ENCODE measurements around the gene LRFN5. TPM values are rescaled to one million over a fixed set of nuclear protein-coding genes. Genes with fewer than 3 reads are reported as not detected.
"Not testable (repeated sequence)": the region's sequence is repeated elsewhere in the genome, so short reads cannot be mapped to it uniquely, and the experiment has no call there.

LRFN5 gene
- total and polyA plus RNA-seq, 2 experiments from 2014 or later, result 1.8 to 8.8 TPM

DNA sequence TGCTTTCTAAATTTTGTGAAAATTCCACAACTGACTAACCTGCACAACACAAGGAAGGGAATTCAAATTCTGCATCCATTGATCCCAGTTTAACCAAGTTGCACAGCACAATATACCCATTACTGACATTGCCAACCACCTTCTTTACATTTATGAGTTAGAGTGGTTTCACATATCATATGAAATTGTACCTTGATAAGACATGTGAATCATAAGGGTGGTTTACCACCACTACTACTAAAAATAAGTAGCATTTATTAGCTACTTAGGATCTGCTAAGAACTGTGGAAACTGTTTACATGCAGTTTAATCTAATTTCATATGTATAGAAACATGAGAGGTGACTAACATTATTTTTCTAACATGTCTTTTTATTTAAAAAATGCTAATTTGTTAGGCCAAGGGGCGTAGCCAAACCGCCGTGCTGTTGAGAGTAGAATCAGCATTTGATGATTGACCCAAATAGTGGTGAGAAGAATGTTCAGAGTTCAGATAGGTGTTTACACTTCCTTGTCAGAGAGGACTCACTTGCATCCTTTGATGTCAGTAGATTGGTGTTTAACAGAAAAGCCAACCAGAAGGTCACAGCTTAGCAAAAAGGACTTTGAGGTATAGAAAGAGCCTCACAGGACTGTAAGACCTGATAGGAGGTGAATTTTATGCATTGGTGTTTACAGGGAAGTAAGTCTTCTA lies 56.2 kb downstream of the LRFN5 start:
- no peaks in the 10 kb centered on the region for H3K9me3 ChIP-seq (ENCODE audit: low read depth)
- TF ChIP-seq, protein P1, sequence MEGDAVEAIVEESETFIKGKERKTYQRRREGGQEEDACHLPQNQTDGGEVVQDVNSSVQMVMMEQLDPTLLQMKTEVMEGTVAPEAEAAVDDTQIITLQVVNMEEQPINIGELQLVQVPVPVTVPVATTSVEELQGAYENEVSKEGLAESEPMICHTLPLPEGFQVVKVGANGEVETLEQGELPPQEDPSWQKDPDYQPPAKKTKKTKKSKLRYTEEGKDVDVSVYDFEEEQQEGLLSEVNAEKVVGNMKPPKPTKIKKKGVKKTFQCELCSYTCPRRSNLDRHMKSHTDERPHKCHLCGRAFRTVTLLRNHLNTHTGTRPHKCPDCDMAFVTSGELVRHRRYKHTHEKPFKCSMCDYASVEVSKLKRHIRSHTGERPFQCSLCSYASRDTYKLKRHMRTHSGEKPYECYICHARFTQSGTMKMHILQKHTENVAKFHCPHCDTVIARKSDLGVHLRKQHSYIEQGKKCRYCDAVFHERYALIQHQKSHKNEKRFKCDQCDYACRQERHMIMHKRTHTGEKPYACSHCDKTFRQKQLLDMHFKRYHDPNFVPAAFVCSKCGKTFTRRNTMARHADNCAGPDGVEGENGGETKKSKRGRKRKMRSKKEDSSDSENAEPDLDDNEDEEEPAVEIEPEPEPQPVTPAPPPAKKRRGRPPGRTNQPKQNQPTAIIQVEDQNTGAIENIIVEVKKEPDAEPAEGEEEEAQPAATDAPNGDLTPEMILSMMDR (IDR thresholded peaks at IDR 0.05; ENCODE audit: poor library complexity), result no peak
- no peak for TF ChIP-seq EZH2 (IDR thresholded peaks at IDR 0.05; ENCODE audit: borderline replicate concordance)
- no peak overlapping the region for H2AFZ ChIP-seq
- H3K9me2 ChIP-seq (replicated peaks; ENCODE audit: insufficient read depth), result no peaks in the 10 kb centered on the region
- DNase-seq (ENCODE audit: low spot score), result no peak
- H4K20me1 ChIP-seq (ENCODE audit: insufficient read depth, poor library complexity, severe bottlenecking), result no peaks in the 10 kb centered on the region
- no peaks in the 10 kb centered on the region for H3K27me3 ChIP-seq
- 55% methylated on average over 3 of the region's 3 CpGs for WGBS (ENCODE audit: low lambda C conversion rate, missing lambda C conversion rate)
- H3K4me1 ChIP-seq (ENCODE audit: insufficient read depth), result peaks cover 5% of the 10 kb centered on the region
- H3K4me2 ChIP-seq, result no peak overlapping the region
- no peaks in the 10 kb centered on the region for H3K79me2 ChIP-seq
- H3K4me3 ChIP-seq, result no peak overlapping the region
- no peaks in the 10 kb centered on the region for H3K36me3 ChIP-seq (replicated peaks; ENCODE audit: insufficient read depth, low read depth)
- no peak overlapping the region for H3K27ac ChIP-seq

DNA sequence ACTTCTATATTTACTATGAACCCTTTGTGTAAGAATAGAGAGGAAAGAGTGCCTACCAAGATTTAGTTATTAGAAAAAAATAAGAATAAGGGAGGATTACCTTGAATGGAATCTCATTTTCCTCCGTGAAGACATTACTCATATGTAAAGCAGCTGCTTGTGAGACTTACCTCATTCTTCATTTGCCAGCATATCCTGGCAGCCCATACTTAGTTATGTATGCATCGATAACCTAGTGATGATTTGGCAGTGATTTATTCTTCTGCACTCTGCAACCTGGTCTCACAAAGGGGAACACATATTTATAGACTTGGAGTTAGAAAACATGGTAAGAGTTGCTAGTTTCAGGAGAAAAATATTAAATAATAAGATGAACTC lies 56.8 kb downstream of the LRFN5 start:
- WGBS (ENCODE audit: low lambda C conversion rate, missing lambda C conversion rate), result 78% methylated on average over 2 of the region's 2 CpGs
- Histone ChIP-seq H4K20me1 (ENCODE audit: insufficient read depth, poor library complexity, severe bottlenecking) (no peaks in the 10 kb centered on the region), H3K36me3 (replicated peaks; ENCODE audit: insufficient read depth, low read depth) (no peaks in the 10 kb centered on the region), H3K4me3 (no peak overlapping the region), H3K79me2 (no peaks in the 10 kb centered on the region), H3K4me1 (ENCODE audit: insufficient read depth) (peaks cover 5% of the 10 kb centered on the region), H3K27ac (no peak overlapping the region), H2AFZ (no peak overlapping the region), H3K27me3 (no peaks in the 10 kb centered on the region), H3K9me3 (ENCODE audit: low read depth) (no peaks in the 10 kb centered on the region), H3K9me2 (replicated peaks; ENCODE audit: insufficient read depth) (no peaks in the 10 kb centered on the region), H3K4me2 (no peak overlapping the region)
- TF ChIP-seq EZH2 (IDR thresholded peaks at IDR 0.05; ENCODE audit: borderline replicate concordance) (no peak), EZH2phosphoT487 (IDR thresholded peaks at IDR 0.05; ENCODE audit: low read depth, severe bottlenecking, unreplicated experiment) (no peak)
- no peak for DNase-seq (ENCODE audit: low spot score)

DNA sequence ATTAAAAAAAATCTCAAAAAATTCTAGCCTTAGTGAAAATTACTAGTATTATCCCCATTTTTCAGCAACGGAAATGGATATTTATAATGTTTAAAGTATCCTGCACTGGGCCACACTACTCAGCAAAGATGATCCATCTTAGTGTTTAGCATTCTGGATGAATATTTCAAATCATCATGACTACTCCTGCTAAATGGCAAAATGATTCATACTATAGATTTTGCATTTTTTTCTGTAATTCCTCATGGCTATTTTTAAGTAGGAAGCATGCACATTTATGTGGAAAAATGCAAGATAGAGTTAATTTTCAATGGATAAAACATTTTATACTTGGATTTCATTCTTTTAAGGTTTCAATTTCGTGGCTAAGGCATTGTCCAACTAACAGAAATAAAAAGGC lies 59.6 kb downstream of the LRFN5 start:
- 73% methylated on average over 2 of the region's 2 CpGs for WGBS (ENCODE audit: low lambda C conversion rate, missing lambda C conversion rate)
- no peaks in the 10 kb centered on the region for H3K27me3 ChIP-seq
- no peak overlapping the region for H3K4me2 ChIP-seq
- no peaks in the 10 kb centered on the region for H3K9me3 ChIP-seq (ENCODE audit: low read depth)
- no peaks in the 10 kb centered on the region for H3K79me2 ChIP-seq
- H3K4me3 ChIP-seq, result no peak overlapping the region
- H3K36me3 ChIP-seq (replicated peaks; ENCODE audit: insufficient read depth, low read depth), result no peaks in the 10 kb centered on the region
- H3K4me1 ChIP-seq (ENCODE audit: insufficient read depth), result peaks cover 5% of the 10 kb centered on the region
- no peak overlapping the region for H2AFZ ChIP-seq
- no peak overlapping the region for H3K27ac ChIP-seq
- no peaks in the 10 kb centered on the region for H4K20me1 ChIP-seq (ENCODE audit: insufficient read depth, poor library complexity, severe bottlenecking)
- no peak for DNase-seq (ENCODE audit: low spot score)
- H3K9me2 ChIP-seq (replicated peaks; ENCODE audit: insufficient read depth), result no peaks in the 10 kb centered on the region
- TF ChIP-seq, protein P1 (IDR thresholded peaks at IDR 0.05; ENCODE audit: poor library complexity), result no peak
- TF ChIP-seq EZH2 (IDR thresholded peaks at IDR 0.05; ENCODE audit: borderline replicate concordance), result no peak
- no peak for TF ChIP-seq EZH2phosphoT487 (IDR thresholded peaks at IDR 0.05; ENCODE audit: low read depth, severe bottlenecking, unreplicated experiment)

DNA sequence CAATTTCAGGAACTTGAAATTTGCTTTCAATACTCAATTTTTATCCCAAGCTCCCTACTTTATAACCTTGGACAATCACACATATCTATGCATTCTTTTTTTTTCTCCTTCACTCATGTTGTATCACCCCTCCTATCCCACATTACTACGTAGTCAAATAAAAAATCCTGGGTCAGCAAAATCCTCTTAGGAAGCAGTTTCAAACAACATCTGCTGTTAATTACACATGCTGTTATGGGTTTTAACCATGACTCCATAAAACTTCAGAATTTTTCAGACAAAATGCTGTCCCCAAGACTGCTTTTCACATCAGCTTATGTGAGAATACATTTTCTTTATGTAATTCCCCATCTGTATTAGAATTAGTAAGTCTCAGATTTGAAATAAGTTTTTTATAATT lies 61.7 kb downstream of the LRFN5 start:
- Histone ChIP-seq H3K4me1 (ENCODE audit: insufficient read depth) (no peaks in the 10 kb centered on the region), H3K4me3 (no peak overlapping the region), H3K4me2 (no peak overlapping the region), H3K79me2 (no peaks in the 10 kb centered on the region), H3K36me3 (replicated peaks; ENCODE audit: insufficient read depth, low read depth) (no peaks in the 10 kb centered on the region), H3K27me3 (no peaks in the 10 kb centered on the region), H3K27ac (no peak overlapping the region), H4K20me1 (ENCODE audit: insufficient read depth, poor library complexity, severe bottlenecking) (no peaks in the 10 kb centered on the region), H3K9me3 (ENCODE audit: low read depth) (no peaks in the 10 kb centered on the region), H2AFZ (no peak overlapping the region), H3K9me2 (replicated peaks; ENCODE audit: insufficient read depth) (no peaks in the 10 kb centered on the region)
- DNase-seq (ENCODE audit: low spot score), result no peak
- no peak for TF ChIP-seq EZH2phosphoT487 (IDR thresholded peaks at IDR 0.05; ENCODE audit: low read depth, severe bottlenecking, unreplicated experiment)
- TF ChIP-seq, protein P1 (IDR thresholded peaks at IDR 0.05; ENCODE audit: poor library complexity), result no peak
- no peak for TF ChIP-seq EZH2 (IDR thresholded peaks at IDR 0.05; ENCODE audit: borderline replicate concordance)
- 57% methylated on average over 1 of the region's 1 CpG for WGBS (ENCODE audit: low lambda C conversion rate, missing lambda C conversion rate)

DNA sequence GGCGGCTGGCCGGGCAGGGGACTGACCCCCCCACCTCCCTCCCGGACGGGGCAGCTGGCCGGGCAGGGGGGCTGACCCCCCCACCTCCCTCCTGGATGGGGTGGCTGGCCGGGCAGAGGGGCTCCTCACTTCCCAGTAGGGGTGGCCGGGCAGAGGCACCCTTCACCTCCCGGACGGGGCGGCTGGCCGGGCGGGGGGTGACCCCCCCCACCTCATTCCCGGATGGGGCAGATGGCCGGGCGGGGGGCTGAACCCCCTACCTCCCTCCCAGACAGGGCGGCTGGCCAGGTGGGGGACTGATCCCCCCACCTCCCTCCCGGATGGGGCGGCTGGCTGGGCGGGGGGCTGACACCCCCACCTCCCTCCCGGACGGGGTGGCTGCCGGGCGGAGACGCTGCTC lies 66.9 kb downstream of the LRFN5 start:
- not testable (repeated sequence) for H2AFZ ChIP-seq; H3K79me2 ChIP-seq; H3K27ac ChIP-seq; H3K4me3 ChIP-seq; H3K4me1 ChIP-seq (ENCODE audit: insufficient read depth); H4K20me1 ChIP-seq (ENCODE audit: insufficient read depth, poor library complexity, severe bottlenecking); DNase-seq (ENCODE audit: low spot score); H3K36me3 ChIP-seq (replicated peaks; ENCODE audit: insufficient read depth, low read depth); H3K9me2 ChIP-seq (replicated peaks; ENCODE audit: insufficient read depth); H3K4me2 ChIP-seq; H3K9me3 ChIP-seq (ENCODE audit: low read depth); H3K27me3 ChIP-seq
- no CpG with 5 or more reads among the region's 24 CpGs for WGBS (ENCODE audit: low lambda C conversion rate, missing lambda C conversion rate)

DNA sequence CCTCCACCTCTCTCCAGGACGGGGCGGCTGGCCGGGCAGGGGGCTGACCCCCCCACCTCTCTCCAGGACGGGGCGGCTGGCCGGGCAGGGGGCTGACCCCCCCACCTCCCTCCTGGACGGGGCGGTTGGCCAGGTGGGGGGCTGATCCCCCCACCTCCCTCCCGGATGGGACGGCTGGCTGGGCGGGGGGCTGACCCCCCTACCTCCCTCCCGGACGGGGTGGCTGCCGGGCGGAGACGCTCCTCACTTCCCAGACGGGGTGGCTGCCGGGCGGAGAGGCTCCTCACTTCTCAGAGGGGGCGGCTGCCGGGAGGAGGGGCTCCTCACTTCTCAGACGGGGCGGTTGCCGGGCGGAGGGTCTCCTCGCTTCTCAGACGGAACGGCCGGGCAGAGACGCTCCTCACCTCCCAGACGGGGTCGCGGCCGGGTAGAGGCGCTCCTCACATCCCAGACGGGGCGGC lies 67.9 kb downstream of the LRFN5 start:
- not testable (repeated sequence) for H2AFZ ChIP-seq; H3K27me3 ChIP-seq; H4K20me1 ChIP-seq (ENCODE audit: insufficient read depth, poor library complexity, severe bottlenecking); H3K27ac ChIP-seq; H3K9me2 ChIP-seq (replicated peaks; ENCODE audit: insufficient read depth); H3K4me2 ChIP-seq; H3K36me3 ChIP-seq (replicated peaks; ENCODE audit: insufficient read depth, low read depth); H3K9me3 ChIP-seq (ENCODE audit: low read depth); H3K4me3 ChIP-seq; DNase-seq (ENCODE audit: low spot score); H3K4me1 ChIP-seq (ENCODE audit: insufficient read depth); H3K79me2 ChIP-seq
- 100% methylated on average over 1 of the region's 37 CpGs for WGBS (ENCODE audit: low lambda C conversion rate, missing lambda C conversion rate)

Measured in hepatocyte (in vitro differentiated cells).